Endothelial cell of umbilical vein (primary cell): ENCODE results near the gene OMA1.

ENCODE experiments used
- CTCF ChIP-seq, 2 donors: IDR thresholded peaks; 1 replicate in 1 of 2; 2 replicates in 1 of 2; pipeline ENCODE4 v1.5.1; 2011; ENCODE audit warnings: low read length in 2 of 2, mild to moderate bottlenecking in 2 of 2, moderate library complexity in 2 of 2, control low read depth in 1 of 2, inconsistent platforms in 1 of 2, low read depth in 1 of 2; ENCODE audit not compliant: insufficient read depth in 1 of 2; ENCODE audit errors: extremely low read depth in 1 of 2
- EZH2 ChIP-seq: IDR thresholded peaks from 2 replicates; pipeline ENCODE4 v1.6.1; 2012; ENCODE audit warnings: borderline replicate concordance, low read depth, mild to moderate bottlenecking, moderate library complexity, low read length, inconsistent platforms; ENCODE audit not compliant: severe bottlenecking
- FOS ChIP-seq: IDR thresholded peaks from 2 replicates; pipeline ENCODE4 v1.6.1; 2011; ENCODE audit warnings: mild to moderate bottlenecking, low read length, moderate library complexity, borderline replicate concordance; ENCODE audit not compliant: insufficient read depth
- JUN ChIP-seq: IDR thresholded peaks from 2 replicates; pipeline ENCODE4 v1.6.1; 2011; ENCODE audit warnings: borderline replicate concordance, low read depth; ENCODE audit not compliant: insufficient read length, insufficient read depth
- MAX ChIP-seq: IDR thresholded peaks from 2 replicates; pipeline ENCODE4 v1.6.1; 2011; ENCODE audit not compliant: insufficient read depth, insufficient read length
- MYC ChIP-seq: IDR thresholded peaks from one replicate; pipeline ENCODE4 v1.6.1; 2011; ENCODE audit warnings: mild to moderate bottlenecking, low read depth, low read length
- POLR2A ChIP-seq: IDR thresholded peaks from 2 replicates; pipeline ENCODE4 v1.6.1; 2012; ENCODE audit warnings: low read depth, mild to moderate bottlenecking, control low read depth, low read length
- POLR2AphosphoS5 ChIP-seq: IDR thresholded peaks from 2 replicates; pipeline ENCODE4 v1.6.1; 2012; ENCODE audit warnings: low read depth, mild to moderate bottlenecking, control low read depth, low read length, moderate library complexity; ENCODE audit not compliant: insufficient read depth

GRCh38 chr1:58570817-58571216, 24.3 kb upstream of the OMA1 start:
- no peak for TF ChIP-seq FOS
- no peak for TF ChIP-seq POLR2AphosphoS5
- TF ChIP-seq CTCF (IDR thresholded peaks at IDR 0.05; ENCODE audit: extremely low read depth in 1 of 2, insufficient read depth in 1 of 2, low read depth in 1 of 2, low read length in 2 of 2): no peak
- TF ChIP-seq EZH2: no peak
- no peak for TF ChIP-seq POLR2A
- TF ChIP-seq MAX: no peak
- TF ChIP-seq MYC: no peak
- no peak for TF ChIP-seq JUN
